GM21526 (cell line): ENCODE measurements around the gene PRKAG2.

Experiments used
- ATAC-seq: cut with Tn5 transposase; IDR thresholded peaks from one replicate; pipeline ENCODE4 v1.9.1; 2021; ENCODE audit warnings: moderate library complexity; ENCODE audit not compliant: unreplicated experiment, low FRiP score

Gene PRKAG2

GRCh38 chr7:151647006-151647405 lies 229.9 kb downstream of the PRKAG2 start:
- no peak for ATAC-seq

DNA sequence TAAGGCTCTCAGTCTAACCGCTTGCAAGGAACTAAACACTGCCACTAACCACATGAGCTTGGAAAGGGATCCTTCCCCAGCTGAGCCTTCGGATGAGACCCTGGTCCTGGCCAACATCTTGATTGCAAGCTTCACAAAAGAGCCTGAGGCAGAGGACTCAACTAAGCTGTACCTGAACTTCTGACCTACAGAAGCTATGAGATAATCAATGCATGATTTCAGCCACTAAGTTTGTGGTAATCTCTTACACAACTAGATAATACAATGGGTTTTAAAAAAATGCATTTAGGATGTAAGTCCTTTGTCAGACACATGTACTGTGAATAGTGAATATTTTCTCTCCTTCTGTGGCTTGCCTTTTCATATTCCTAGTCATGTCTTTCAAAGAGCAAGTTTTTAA lies 231.6 kb downstream of the PRKAG2 start:
- no peak for ATAC-seq

DNA sequence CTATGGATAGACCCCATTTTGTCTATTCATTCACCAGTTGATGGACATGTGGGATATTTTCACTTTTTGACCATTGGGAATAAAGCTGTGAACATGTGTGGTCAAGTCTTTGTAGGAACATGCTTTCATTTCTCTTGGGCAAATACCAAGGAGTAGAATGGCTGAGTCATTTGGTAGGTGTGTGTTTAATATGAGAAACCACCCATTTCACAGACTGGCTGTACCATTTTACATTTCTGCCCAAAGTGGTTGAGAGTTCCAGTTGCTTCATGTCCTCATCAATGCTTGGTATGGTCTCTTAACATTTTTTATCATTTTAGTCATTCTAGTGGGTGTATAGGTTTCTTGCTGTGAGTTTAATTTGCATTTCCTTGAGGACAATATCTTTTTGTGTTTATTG lies 232.4 kb downstream of the PRKAG2 start:
- ATAC-seq, result no peak

DNA sequence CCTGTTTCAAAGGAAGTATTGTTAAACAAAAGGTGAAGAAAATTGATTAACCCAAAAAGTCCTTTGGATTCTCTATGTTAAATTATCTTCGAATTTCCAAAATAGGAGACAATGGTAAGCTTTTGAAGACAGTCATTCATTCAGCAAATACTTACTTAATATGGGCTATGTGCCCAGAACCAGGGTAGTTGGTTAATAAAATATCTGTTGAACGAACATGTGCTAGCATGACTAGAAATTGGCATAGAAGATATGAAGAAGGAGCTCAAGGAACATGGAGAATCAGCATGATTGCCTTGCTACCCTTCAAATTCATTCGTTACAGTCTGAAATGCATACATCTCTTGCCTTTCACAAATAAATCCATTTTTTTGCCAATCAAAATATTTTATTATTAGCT lies 234.2 kb downstream of the PRKAG2 start:
- ATAC-seq, result no peak

- ATAC-seq, result no peak
Measured at GRCh38 chr7:151641587-151641986, 235.3 kb downstream of the PRKAG2 start.

GRCh38 chr7:151637781-151638261 lies 239.1 kb downstream of the PRKAG2 start:
- ATAC-seq, result no peak

DNA sequence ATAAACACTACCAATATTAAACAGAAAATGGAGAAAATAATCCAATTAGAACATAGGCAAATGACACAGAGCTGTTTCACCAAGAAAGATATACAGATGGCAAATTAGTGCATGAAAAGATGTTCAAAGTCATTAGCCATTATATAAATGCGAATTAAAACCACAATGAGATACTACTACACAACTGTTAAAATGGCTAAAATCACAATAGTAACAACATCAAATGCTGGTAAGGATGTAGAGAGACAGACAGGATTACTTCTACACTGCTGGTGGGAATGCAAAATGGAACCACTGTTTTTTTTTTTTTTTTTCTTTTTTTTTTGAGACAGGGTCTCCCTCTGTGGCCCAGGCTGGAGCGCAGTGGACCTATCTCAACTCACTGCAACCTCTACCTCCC lies 242.3 kb downstream of the PRKAG2 start:
- ATAC-seq, result no peak

GRCh38 chr7:151633516-151633812 lies 243.5 kb downstream of the PRKAG2 start:
- ATAC-seq, result no peak

DNA sequence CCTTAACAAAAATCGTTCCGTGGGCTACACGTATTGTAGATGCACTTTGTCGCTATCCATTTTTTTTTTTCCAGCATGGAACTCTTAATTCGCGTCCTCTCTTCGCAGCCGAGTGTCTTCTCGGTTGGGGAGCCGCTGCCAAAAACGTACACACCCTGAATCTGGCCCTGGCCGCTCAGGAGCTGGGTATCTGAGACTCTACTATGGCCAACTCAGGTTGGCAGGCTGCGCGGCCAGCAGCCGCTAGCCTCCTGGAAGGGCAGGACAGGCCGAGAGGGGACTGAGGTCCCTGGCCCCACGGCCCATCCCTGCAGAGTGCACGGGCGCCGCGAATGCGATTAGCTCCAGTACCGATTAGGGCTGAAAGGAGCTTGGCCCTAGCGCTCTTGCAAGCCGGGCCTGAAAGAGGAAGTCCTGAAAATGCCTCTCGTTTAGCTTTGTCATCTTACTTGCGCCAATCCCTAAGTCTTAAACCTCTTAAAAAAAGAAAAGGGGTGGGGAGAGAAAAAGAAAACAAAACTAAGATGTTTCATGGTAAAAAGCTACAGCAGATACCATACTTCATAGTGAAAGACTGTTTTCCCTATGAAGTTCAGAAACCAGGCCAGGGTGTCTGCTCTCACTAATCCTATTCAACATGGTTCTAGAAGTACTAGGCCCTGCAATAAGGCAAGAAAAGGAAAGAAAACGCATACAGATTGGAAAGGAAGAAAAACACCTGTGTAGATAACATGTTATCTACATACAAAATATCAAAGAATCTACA lies 244.0 kb downstream of the PRKAG2 start:
- ATAC-seq, result peak; percentile 66

DNA sequence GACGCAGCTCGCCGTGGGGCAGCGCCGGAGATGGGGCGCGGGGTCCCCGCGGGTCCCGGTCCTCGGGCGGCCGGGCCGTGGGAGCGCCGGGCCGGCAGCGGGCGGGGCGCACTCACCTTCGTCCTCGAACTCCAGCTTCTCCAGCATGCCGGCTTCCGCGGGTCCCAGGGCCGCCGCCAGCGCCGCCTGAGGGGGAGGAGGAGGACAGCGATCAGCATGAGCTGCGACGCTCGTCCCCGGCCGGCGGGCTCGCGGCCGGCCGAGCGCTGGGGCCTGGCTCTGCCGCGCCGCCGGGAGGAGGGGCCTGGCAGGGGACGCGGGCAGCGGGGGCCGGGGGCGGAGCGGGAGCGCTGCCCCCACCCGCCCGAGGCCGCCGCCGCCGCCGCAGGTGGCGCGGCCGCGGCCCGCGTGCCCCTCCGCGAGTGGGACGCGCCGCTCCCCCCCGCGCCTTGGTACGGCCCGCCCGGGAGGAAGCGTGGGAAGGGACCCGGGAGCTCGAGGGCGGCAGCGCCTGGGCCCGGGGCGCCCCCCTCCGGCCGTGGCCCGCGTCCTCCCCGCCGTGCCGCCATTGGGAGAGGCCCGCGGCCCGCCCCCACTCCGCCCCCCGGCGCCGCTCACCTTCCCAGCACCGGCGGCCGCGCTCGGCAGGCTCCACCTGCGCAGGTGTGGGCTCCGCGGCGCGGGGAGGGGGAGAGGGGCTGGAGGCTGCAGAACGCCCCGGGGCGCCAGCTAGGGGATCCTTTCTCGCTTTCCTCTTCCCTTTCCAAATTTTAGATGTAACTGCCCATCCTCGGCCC lies 244.8 kb downstream of the PRKAG2 start:
- peak; percentile 66 for ATAC-seq

DNA sequence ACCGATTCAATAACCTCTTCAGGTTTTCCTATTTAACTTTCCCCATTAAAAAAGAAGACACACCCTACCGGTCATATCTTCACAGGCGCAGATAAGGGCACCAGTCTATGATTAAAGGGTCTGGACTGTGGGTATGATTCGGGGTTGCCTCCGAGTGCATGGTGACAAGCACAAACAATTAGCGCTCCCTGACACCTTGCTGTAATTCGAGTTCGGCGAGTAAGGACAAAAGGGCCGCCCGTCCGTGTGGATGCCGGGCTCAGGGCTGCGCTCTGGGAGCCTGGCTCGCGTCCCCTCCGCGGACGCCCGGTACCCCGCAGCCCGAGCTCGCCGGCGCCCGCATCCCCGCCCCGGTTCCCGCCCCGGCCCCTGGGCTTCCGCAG lies 245.4 kb downstream of the PRKAG2 start:
- peak; percentile 27 for ATAC-seq

GRCh38 chr7:151630851-151631569 lies 245.9 kb downstream of the PRKAG2 start:
- ATAC-seq, result no peak

- no peak for ATAC-seq
Measured at GRCh38 chr7:151630358-151630757, 246.6 kb downstream of the PRKAG2 start.

GRCh38 chr7:151629713-151630272 lies 247.1 kb downstream of the PRKAG2 start:
- no peak for ATAC-seq

DNA sequence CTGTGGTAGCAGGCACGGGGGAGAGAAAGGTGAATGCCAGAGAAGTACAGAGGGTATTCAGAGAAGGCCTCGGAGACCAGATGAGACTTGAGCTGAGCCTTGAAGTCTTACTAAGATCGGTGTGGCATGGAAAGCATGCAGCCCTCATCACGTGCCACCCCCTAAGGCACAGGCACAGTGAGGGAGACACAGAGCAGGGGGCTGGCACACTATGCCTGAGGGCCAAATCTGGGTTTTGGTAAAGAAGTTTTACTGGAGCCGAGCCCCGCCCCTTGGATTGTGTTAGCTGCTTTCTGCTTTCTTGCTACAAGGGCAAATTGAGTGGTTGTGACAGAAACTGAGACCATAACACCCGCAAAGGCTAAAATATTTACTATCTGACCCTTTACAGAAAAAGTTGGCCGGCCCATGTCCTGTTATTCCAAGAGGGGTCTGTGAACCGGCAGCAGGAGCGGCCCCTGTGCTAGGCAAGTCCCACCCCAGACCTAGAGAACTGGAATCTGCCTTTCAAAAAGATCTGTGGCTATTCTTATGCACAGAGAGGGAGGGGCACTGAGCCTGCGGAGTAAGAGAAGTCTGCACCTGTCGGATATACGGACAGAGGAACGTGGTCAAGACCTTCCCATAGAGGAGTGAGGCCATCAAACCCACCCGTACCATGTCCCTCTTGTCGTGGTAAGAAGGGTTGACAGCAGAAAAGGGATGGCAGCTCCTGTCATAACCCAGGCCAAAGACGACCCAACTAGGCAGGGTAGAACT lies 247.9 kb downstream of the PRKAG2 start:
- no peak for ATAC-seq

DNA sequence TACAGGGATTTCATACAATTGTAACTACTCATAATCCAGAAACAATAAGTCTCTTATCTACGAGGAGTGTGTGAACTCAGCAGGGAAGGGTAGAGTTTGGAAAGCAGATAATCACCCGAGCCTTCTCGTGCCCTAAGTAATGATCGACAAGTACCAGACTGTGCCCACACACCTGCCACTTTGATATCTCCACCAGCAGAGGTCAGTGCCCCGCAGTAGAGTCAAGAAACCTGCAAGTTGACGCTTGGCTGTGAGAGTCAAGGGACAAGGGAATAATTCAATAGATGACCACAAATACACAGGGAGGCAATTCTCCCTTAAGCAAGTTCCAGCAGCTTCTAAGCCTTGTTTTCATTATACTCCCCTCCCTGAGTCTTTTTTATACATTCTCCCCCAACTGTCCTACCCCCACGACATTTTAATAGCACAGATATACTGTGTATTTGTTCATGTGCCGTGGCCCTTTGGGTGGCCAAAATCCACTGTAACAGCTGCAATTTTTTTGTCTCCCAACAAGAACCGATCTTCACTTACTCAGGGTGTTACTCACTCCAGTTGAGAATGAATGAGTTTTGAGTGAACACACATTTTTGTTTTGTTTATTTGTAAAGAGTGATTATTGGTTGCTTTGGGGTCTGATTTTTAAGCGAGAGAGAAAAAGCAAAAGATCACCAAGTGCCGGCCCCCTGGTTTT lies 250.3 kb downstream of the PRKAG2 start:
- no peak for ATAC-seq

GRCh38 chr7:151625606-151626005 lies 251.3 kb downstream of the PRKAG2 start:
- no peak for ATAC-seq

GRCh38 chr7:151624246-151624928 lies 252.5 kb downstream of the PRKAG2 start:
- ATAC-seq, result no peak

DNA sequence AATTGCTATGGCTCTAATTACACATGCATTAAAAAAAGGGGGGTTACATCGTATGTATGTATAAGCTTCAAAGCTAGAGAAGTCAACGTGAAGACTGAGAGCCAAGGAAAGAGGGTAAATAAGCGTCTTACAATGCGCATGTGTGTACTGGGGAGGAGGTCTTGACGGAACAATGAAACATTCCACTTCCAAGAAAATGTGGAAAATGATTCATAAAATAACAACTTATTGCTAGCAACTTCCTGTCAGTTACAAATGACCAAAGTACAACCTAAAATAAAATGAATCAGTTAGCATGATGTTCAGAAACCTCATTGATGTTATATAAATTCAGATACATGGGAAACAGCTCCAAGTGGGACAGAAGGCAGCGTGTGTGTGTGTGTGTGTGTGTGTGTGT lies 253.1 kb downstream of the PRKAG2 start:
- no peak for ATAC-seq
